Ovary (tissue), 3 donors: Measurements from ENCODE around the gene CDC20.

ENCODE experiments used
- EP300 ChIP-seq: sonication (generic); formaldehyde crosslinking; IDR thresholded peaks from one replicate; pipeline ENCODE4 v1.6.1; 2017; ENCODE audit warnings: antibody characterized with exemption
- POLR2A ChIP-seq: fragments of 450-650 bp; IDR thresholded peaks from one replicate; pipeline ENCODE4 v1.6.1; 2017; ENCODE audit warnings: antibody characterized with exemption, mild to moderate bottlenecking, moderate library complexity
- TF ChIP-seq, protein P1 (sequence below), 3 donors: fragments of 450-650 bp in 2 of 3; fragments of 200-600 bp in 1 of 3; IDR thresholded peaks; one replicate each; pipeline versions ENCODE4 v1.5.1 to v1.8.0; 2016 to 2022; ENCODE audit warnings: antibody characterized with exemption in 3 of 3, mild to moderate bottlenecking in 1 of 3
- donor health status: DM: no; HTN: no; CAD: no.

DNA sequence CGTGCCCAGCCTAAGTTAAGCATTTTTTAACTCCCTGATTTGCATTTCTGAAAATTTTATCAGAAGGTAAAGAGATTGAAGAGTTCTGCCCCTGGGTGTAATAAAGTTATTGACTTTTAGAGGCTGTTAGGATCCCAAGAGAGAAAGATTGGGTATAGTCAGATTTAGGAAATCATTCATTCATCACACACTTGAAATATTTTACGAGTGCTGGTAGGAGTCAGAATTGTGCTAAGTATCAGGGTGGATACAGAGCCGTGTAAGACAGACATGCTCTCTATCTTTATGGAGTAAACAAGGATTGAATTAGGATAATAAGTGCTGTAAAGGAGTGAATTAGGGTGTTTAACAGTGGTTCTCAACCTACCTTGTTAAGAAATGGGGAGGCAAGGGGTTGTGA, 33.9 kb downstream of the CDC20 start:
- TF ChIP-seq, protein P1, sequence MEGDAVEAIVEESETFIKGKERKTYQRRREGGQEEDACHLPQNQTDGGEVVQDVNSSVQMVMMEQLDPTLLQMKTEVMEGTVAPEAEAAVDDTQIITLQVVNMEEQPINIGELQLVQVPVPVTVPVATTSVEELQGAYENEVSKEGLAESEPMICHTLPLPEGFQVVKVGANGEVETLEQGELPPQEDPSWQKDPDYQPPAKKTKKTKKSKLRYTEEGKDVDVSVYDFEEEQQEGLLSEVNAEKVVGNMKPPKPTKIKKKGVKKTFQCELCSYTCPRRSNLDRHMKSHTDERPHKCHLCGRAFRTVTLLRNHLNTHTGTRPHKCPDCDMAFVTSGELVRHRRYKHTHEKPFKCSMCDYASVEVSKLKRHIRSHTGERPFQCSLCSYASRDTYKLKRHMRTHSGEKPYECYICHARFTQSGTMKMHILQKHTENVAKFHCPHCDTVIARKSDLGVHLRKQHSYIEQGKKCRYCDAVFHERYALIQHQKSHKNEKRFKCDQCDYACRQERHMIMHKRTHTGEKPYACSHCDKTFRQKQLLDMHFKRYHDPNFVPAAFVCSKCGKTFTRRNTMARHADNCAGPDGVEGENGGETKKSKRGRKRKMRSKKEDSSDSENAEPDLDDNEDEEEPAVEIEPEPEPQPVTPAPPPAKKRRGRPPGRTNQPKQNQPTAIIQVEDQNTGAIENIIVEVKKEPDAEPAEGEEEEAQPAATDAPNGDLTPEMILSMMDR (IDR thresholded peaks at IDR 0.05): no peak
- TF ChIP-seq POLR2A: no peak
- TF ChIP-seq EP300: no peak
